GM19324 (cell line): ENCODE results near the gene IRF6.

ENCODE experiments used
- ATAC-seq: cut with Tn5 transposase; IDR thresholded peaks from one replicate; pipeline ENCODE4 v1.9.1; 2021; ENCODE audit warnings: mild to moderate bottlenecking, moderate library complexity; ENCODE audit not compliant: unreplicated experiment, low FRiP score

Gene IRF6

DNA sequence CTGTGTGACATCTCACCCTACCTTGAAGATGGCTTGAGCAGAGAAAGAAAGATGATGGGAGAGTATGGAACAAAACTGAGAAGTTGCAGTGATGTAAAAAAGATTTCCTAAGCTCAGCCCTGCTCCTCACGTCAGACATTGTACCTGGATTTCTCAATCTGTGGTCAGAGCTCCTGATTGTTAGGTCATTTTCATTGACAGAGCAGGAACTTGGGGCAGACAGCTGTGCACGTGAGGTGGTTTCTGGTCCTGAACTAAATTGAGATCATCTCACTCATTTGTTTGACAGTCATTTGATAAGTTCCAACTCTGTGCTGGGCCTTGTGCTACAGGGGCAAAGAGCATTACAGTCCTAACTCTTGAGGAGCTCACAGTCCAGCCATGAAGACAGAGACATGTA lies 39.9 kb downstream of the IRF6 start:
- ATAC-seq, result no peak

DNA sequence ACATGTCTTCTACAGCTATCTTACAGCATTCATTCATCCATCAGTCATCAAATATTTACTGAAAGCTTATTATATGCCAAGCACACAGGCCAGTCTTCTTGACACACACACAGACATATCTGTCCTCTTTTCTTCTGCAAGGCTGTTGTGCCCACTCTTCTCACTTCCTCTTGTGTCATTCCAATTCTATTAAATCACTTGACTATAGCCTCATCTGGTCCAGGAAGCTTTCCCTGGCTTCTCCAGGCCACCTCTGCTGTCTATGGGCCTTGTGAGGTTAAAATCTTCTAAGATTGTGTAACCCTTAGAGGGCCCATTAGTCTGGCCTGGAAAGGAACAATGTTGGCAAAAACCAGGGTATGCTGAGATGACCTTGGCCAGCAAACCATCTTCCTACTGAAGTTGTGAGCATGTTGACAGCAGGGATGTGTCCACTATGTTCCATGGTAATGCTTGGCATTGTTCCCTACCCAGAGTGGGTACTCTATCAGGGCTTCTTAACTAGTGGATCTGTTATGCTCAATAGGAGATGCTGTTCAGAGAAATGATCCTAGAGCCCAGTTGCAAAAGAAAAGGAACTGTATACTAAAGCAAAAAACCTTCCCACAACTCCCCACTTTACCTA lies 44.8 kb downstream of the IRF6 start:
- no peak for ATAC-seq

DNA sequence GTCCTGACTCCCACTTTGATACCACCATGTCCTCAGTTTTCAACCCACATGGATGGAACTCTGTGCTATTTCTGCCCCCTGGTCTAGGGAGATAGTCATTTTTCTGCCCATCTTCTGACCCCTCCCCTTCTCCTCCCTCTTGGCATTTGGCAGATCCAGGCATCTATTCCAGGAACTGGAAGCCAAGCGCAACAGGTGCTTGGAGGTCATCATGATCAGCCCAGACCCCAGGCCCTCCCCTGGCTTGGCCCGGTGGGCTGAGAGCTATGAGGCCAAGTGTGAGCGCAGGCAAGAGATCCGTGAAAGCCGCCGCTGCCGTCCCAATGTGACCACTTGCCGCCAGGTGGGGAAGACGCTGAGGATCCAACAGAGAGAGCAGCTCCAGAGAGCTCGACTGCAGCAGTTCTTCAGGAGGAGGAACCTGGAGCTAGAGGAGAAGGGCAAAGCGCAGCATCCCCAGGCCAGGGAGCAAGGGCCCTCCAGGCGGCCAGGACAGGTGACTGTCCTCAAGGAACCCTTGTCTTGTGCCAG lies 46.0 kb downstream of the IRF6 start:
- ATAC-seq, result no peak

DNA sequence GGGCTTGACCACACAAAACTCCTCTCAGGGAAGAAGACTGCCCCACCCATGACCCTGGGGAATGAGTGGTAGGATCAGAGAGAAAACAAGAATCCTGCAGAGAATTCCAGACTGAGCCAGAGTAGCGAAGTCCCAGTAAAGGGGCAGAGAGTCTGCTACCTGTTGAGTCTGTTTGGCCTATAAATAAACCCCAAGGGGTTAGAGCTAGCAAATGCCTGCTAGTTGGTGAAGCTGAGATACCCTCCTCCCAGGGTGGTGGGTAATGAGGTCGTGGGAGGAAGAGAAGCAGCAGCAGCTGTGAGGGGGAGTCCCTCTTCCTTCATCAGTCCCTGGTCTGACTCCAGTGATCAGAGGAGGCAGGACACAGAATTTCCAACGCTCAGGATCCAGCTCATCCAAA lies 47.5 kb downstream of the IRF6 start:
- ATAC-seq, result no peak

DNA sequence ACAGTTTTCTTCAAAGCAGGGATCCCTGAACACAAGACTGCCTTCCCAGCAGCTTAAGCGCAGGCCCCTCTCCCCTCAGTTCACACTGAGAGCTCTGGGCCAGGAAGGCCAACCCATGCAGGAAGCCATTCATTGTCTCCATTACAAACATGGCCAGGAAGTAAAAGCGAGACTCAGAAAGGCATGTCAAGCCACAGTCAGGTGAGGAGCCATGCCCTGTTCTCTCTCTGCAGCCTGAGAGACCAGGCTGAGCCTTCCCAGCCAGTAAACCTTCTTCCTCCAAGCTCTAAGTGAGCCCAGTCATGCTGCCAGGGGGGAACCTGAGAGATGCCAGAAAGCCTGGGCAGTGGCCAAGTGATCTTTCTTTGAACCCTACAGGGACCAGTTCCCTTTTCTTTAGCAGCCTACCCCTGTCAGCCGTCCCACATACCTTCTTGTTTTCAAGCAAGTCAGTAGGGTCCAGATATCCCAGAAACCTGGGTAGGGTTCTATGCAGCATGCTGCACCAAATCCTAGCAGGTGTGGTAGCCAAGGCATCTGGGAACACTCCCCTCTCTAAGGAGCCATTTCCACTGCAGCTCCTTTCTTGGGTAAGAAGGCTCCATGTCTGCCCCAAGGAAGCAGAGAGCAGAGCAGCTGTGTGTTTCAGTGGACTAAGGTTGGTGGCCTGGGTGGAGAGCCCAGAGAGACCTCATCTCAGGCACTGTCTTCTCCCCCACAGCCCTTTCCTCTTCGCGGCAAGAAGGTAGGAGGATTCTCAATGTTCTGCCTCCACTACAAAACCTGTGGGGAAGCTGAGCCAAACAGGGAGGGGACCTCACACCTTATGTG lies 49.1 kb downstream of the IRF6 start:
- ATAC-seq, result peak; percentile 40

DNA sequence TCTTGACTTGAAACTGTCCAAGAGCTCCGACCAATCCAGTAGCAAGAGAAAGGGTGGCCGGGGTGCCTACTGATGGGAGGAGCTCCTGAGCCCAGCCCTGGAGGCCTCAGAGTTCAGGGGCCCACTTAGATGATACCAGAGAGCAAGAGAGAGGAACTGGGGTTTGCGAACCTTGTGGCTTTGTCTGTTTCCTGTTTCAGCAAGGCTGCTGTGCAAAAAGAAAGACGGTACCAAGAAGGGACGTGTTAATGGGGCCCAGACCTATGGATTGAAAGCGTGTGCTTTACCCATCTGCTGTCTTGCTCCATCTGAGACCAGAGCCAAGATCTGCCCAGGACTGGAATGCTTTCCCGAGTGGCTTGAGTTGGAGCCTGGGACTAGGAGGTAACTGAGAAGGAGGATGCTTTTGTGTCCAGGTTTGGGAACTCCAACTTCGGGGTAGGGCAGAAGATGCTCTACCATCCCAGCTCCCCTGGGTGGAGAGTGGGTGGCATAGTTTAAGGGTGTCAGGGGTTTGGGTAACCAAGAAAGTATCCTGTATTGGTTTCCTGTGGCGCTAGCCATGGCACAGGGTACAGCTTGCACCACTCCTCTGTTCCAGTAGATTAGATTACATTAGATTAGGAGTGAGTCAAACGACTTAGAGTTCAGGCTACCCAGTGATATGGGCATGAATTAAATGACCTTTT lies 49.9 kb downstream of the IRF6 start, which contains the start of gene TRAF3IP3:
Gene TRAF3IP3 (plus strand): TSS at position 128 of the 689 bp plus-strand sequence. CDS start 3,987 bp downstream, outside the sequence.
- peak; percentile 76 for ATAC-seq

DNA sequence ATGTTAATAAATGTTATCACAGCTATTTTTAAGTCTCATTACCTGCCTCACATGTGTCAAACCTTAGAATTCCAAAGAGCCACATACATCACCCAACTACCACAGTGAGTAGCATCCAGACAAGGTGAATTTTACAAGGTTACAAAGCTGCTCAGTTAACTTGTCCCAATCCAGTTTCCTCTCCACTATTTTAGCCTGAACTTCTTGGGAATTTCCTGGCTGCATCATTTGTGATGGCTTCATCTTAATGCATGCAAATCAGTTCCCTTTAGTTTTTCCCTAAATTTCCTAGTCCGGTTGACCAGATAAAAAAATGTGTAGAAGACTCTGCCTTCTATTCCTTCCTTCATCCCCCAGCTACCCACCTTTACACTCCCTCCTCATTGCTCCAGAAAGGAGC lies 50.7 kb downstream of the IRF6 start:
- no peak for ATAC-seq

DNA sequence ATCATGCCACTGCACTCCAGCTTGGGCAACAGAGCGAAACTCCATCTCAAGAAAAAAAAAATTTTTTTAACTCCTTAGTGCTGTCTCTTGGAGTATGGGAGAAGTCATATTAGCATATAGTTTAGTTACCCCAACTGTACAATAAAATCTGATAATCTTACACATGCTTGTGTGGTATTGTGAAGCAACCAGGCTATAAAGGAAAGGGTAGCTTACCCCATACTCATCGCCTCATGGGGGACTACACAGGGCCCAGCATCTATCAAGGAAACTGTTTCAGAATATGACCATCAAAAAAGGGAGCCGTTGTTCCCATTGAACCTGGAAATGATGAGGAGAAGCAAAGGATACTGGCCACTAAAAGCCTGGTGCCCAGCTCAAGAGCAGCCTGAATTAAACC lies 53.1 kb downstream of the IRF6 start:
- ATAC-seq, result no peak

DNA sequence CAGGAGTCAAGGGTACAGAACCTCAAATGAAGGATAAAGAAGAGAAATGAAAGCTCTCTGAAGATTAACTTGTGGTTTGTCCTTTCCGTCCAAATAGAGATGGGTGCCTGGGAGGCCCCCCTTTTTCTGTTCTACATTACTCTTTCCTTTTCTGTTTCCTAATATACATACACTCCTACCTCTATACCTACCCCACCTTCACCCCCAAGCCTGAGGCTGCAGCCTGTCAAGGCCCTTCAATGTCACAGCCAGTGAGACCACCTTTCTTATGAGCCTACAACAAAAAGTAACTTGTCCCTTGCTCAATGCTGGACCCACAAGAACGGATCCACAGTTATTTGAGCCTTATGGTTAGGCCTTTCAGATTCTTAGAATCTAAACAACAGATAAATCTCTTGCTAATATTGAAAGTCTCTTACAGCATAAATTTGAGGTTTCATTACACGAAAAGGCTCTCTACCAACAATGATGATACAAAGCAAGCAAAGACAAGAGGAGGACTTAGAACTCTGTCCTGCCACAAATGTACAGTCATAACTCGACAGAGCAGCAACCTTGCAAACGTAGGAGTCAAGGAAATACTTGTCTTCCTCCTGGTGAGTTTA lies 54.2 kb downstream of the IRF6 start:
- peak; percentile 51 for ATAC-seq

DNA sequence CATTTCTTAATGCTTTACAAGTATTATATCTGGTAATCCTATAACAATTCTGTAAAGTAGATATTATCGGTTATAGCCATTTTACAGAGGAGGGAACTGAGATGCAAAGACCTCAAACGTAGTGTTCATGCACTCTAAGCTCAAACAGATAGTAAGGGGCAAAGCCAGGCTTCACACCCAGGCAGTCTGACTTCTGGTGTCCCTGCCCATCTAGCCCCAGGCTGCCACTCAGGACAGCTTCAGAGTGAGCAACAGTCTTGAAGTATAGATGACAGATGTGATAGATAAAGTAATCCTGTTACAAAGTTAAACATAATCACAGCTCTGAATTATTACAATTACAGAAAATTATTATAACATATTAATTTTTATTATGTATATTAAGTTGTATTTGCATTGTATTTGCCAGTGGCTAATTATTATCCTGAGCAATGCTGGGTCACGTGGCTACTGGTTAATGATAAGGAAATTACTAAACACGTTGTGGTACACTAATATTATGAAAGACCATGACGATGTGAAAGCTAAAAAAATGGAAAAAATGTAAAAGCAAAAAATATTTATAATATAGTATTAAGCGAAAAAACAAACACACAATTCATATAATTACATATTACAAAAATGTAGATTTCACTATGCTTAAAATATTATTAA lies 56.1 kb downstream of the IRF6 start:
- no peak for ATAC-seq

DNA sequence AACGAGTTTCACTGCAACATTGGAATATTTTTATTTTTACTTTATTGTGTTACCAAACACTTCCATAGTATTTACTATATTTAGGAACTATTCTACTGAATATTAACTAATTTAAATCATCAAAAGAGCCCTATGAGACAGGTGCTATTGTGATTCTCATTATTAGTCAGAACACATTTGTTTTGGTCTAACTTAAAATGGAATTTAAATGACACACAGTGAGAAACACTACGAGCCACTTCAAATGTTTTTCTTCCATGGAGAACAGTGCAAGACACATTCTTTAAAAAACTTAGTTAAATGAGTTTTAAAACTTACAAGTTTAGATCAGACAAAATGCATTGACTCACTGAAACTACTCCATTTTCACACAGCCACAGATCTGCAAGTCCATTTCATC lies 56.7 kb downstream of the IRF6 start:
- no peak for ATAC-seq

DNA sequence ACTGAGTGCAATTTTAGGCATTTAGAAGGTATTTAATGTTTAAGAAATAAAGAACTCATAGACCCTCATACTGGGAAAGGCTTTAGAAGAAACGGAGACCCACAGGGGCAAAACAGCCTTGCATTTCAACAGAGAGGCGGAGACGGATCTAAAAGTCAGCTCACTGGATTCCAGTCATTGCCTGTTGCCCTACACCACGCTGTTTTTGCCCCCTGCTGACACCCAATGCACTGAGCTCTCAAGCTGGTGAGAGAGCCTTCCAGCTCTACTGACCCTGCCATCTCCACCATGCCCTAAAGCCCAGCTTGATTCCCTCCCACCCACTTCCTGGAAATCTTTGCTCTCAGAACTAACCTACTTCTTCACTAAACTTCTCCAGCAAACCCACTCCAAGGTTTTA lies 57.3 kb downstream of the IRF6 start:
- ATAC-seq, result no peak

DNA sequence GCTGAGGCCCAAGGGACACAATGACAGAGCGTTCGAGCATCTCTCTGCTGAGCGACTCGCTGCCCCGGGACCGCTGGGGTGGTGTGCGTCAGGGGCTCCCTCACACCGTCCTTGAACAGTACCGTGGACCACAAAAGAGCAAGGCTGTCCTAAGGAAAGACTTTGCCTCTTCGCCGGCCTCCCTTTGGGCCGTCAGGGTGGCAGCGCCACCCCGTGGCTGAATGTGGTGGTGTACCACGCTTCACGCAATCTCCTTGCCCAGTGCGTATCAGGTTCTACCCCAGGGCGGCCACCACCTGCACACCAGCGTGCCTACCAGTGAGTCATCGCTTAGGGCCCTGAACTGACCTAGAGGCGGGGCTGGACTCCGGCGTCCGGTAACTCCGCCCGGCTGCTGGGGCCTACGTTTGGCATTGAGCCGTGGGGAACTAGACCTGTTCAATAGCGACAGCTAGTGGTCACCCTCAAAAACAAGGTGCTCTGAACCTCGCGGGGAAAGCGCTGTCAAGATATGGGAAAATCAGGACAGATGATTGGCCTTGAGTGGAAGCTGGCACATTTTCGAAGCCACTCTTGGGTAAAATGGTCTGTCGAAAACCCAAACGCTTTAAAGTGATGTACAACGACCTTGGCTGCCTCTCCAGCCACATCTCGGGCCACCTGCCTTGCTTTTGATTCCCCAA lies 58.2 kb downstream of the IRF6 start:
- peak; percentile 81 for ATAC-seq

DNA sequence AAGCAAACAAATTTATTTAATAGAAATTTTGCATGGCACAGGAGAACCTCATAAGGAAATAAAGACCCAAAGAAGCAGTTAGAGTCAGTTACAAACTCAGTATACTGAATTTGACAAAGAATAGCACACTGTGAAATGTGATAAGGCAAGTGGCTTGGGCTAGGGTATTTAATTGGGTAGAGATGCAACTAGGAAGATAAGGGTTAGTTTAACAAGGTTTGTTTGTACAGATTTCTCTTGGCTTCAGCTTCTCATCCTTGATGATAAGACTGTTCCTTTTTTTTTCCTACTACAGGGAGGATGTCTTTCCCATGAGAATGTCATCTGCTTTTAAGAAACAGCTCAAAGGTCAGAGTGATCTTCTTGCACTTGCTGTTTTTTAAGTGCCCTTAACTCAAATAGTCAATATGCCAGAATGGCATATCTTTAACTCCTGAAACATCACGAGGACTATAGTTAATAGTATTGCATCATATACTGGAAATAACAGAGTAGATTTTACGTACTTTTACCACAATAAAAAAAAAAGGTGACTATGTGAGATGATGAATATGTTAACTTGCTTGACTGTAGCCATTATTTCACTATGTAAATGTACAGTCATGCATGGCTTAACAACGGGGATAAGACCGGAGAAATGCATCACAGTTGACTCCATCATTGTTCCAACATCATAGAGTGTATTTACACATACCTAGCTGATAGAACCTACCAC lies 59.3 kb downstream of the IRF6 start:
- ATAC-seq, result no peak

DNA sequence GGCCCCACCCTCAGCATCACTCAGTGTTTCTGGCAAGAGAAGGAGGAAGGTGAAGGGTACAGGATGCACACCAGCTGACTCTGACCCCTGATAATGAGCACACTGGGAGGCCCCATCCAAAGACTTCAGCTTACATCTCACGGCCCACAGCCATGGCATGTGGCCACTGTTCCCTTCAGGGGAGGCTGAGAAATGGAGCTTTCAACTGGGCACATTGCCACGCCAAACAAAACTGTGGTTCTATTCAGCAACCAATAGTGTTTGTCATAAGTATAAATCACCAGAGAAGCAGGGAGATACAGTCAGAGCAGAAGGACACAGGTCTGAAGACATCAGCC lies 62.8 kb downstream of the IRF6 start:
- ATAC-seq, result no peak

DNA sequence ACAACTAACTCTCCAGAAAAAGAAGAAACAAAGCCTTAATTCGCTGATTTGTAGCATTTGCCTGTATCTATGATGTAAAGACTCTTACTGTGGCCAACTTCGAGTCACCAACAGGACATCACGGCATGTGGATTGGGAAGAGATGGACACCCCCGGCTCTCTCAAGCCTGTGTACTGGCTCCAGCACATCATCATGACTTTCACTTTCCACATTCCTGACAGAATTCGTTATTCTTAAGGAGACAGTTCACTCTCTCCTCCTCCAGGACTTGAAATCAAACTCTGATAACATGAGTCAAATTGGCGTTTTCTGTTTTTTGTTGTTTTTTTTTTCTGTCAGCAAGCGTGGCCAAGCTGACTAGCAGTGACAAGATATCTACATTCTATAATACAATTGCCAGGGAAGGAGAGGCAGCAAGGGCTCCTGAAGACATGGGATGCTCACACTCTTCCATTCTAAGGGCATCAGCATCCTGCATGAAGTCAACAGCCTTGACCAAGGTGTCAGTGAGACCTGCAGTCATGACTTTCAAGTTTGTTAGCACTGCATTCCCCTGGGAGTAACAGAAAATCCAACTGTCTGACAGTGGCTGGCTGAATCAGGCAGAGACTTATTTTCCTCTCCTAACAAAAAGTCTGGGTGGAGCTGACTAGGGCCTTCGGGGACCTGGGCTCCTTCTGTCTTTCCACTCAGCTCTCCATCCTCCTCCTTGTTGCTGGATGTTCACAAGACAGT lies 63.4 kb downstream of the IRF6 start:
- no peak for ATAC-seq

DNA sequence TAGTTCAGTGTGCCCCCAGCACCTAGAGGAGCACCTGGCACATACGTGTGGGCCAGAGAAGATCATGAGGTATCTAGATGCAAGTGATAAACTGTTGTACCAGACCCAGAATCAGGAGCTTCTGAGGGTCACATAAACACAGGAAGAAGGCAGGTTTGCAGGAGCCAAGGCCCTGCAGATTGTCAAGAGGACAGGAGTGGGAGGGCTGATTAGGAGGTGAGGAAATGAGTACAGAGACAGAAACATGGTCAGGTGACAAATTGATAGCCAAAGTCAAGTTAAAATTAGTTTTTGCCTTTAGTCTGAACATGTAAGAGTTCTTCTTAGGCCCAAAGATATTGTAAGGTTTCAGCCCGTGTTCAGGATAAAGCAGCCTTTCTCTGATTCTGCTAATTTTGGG lies 64.1 kb downstream of the IRF6 start:
- no peak for ATAC-seq

DNA sequence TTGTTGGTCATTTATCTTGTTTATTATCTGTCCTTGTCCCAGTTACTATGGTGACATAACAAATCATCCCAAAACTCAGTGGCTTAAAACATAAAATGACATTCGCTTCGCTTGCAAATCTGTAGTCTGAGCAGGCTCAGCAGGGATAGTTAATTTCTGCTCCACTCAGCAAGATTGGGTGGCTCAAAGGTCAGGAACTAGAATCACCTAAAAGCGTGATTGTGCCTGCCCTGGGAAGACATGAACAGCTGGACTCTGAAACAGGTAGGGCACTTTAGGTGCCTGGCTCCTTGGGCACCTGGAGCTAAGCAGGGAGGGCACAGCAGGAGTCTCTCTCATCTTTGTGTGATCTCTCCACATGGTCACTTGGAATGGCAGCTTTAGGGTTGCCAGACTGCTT lies 64.7 kb downstream of the IRF6 start:
- ATAC-seq, result no peak

DNA sequence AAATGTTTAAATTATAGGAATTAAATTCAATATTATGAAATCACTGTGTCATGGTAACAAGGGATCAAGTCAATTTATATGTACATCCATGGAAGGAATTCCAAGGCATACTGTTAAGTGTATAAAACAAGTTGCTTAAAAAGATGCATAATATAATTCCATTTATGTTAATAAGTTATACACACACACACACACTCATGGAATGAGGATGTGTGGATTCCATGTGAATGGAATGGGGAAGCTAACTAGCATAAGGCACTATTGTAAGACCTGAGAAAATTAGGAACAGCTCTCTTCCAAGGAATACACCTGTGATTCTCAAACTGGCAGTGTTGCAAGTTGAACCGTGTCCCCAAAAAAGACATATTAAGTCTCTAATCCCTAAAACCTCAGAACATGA lies 67.7 kb downstream of the IRF6 start:
- ATAC-seq, result no peak
